Fibroblast of mammary gland (primary cell): ENCODE measurements around the gene DONSON.
"Not testable (repeated sequence)": the region's sequence is repeated elsewhere in the genome, so short reads cannot be mapped to it uniquely, and the experiment has no call there.

Source experiments
- DNase-seq: peaks from one replicate; pipeline ENCODE4 v3.0.0-alpha.2; 2010; ENCODE audit warnings: low read depth
- H3K4me3 ChIP-seq: 2 replicates; pipeline ENCODE4 v1.5.1; 2011; ENCODE audit warnings: low read depth, mild to moderate bottlenecking, low read length, moderate library complexity; ENCODE audit not compliant: control insufficient read depth
- TF ChIP-seq, protein P1 (sequence below): conservative IDR thresholded peaks from 2 replicates; pipeline ENCODE4 v1.5.1; 2011; ENCODE audit warnings: low read depth, low read length, inconsistent platforms; ENCODE audit not compliant: control insufficient read depth, insufficient read depth

Gene DONSON, protein sequence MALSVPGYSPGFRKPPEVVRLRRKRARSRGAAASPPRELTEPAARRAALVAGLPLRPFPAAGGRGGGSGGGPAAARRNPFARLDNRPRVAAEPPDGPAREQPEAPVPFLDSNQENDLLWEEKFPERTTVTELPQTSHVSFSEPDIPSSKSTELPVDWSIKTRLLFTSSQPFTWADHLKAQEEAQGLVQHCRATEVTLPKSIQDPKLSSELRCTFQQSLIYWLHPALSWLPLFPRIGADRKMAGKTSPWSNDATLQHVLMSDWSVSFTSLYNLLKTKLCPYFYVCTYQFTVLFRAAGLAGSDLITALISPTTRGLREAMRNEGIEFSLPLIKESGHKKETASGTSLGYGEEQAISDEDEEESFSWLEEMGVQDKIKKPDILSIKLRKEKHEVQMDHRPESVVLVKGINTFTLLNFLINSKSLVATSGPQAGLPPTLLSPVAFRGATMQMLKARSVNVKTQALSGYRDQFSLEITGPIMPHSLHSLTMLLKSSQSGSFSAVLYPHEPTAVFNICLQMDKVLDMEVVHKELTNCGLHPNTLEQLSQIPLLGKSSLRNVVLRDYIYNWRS

DNA sequence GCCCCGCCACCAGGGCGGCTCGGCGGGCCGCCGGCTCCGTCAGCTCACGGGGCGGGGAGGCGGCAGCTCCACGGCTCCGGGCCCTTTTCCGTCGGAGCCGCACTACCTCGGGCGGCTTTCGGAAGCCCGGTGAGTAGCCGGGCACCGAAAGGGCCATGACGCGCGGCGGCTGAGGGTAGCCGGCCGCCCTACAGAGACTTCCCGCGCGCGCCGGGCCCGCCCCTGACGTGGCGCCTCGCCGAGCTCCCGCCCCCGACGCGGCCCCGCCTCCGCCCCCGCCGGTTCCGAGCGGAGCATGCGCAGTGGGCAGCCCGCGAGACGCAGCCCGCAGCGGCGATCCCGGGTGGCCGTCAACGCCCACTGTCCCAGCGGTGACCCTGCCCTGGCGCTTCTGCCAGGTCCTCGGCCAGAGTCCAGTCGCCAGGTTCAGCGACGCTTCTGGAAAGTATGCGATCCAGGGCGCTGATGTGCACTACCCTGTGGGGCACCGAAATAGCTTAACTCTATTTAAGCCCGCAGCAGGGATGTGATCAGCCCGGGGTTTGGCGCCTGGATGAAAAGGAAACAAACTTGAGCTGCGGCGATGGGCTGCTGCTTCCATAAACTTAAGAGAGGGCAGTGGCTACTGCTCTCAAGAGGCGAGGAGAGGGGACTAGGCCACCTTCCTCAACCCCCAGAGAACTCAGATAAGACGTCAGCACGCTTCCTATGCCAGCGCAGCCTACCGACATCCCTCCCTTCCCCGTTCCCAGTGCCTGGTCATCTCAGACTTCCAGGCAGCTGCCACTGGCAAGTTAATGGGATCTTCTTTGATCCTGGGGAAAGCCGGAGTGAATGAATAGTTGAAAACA, at the start of gene DONSON:
DONSON (minus strand) TSS at position 200 of the 851 bp plus-strand sequence; CDS start at position 157, 43 bp downstream.
- DNase-seq: peak; percentile 72
- TF ChIP-seq, protein P1, sequence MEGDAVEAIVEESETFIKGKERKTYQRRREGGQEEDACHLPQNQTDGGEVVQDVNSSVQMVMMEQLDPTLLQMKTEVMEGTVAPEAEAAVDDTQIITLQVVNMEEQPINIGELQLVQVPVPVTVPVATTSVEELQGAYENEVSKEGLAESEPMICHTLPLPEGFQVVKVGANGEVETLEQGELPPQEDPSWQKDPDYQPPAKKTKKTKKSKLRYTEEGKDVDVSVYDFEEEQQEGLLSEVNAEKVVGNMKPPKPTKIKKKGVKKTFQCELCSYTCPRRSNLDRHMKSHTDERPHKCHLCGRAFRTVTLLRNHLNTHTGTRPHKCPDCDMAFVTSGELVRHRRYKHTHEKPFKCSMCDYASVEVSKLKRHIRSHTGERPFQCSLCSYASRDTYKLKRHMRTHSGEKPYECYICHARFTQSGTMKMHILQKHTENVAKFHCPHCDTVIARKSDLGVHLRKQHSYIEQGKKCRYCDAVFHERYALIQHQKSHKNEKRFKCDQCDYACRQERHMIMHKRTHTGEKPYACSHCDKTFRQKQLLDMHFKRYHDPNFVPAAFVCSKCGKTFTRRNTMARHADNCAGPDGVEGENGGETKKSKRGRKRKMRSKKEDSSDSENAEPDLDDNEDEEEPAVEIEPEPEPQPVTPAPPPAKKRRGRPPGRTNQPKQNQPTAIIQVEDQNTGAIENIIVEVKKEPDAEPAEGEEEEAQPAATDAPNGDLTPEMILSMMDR: no peak
- H3K4me3 ChIP-seq: peak within 1 kb of the TSS; percentile 80

DNA sequence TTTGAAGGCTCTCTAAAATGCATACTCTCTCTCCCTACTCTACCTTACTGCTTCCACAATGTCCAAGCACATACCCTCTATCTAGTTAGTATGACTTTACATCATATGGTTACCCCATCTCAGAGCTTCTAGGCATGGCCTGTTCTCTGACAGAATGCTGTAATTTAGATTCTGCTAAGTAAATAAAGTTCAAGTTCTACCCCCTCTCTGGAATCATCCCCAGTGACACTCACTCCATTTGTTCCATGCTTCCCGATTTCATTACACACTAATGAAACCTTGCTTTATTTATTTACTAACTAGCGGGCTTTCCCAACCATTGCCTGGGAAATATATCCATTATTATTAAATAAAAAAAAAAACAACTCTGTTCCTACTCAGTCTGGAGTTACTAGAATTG, 45.8 kb upstream of the DONSON start:
- DNase-seq: no peak
- TF ChIP-seq, protein P1: no peak
- no peak overlapping the region for H3K4me3 ChIP-seq

DNA sequence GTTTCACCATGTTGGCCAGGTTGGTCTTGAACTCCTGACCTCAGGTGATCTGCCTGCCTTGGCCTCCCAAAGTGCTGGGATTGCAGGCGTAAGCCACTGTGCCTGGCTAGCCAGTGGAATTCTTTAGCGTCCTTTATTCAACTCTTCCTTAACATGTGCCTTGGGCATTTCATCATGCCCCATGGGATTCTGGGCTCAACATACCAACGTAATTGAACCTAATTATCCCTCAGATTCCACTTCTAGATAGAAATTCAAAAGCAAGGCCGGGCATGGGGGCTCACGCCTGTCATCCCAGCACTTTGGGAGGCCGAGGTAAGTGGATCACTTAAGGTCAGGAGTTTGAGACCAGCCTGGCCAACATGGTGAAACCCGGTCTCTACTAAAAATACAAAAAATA, 37.7 kb upstream of the DONSON start:
- DNase-seq, H3K4me3 ChIP-seq: not testable (repeated sequence)

DNA sequence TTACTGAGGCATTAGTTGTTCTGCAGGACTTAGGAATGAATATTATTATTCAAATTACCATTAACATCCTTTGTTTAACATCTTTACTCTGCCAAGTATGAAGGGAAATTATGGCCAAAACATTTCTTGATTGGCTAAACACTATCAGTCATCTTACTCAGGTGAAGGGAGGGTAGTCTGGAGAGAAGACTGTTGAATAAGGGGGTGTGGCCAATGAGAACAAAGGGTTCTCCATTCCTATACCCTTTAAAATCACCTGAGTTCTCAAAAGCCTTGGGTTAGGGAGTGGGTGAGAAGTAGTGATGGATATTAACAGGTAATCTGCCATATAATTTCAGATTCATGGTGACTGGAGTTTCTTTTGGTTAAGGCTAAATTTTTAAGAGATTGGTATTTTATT, 33.8 kb upstream of the DONSON start:
- TF ChIP-seq, protein P1: no peak
- DNase-seq: no peak
- no peak overlapping the region for H3K4me3 ChIP-seq

DNA sequence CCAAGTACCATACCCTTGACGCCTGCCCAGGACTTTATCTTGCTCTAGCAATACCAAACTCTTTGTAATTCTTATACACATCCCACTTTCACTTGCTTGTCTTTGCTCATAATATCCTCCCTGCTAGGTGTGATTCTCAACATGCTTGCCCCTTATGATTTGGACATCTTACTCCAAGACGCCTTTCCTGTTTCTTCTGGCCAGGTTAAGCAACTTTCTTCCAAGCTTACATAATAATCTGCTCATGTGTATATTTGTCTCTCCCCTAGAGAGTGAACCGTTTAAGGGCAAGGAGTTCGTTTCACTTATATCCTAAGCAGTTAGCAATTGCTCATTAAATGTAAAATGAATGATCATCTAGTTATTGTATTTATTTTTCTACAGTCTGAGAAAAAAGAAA, 31.2 kb upstream of the DONSON start:
- TF ChIP-seq, protein P1: no peak
- no peak overlapping the region for H3K4me3 ChIP-seq
- no peak for DNase-seq

DNA sequence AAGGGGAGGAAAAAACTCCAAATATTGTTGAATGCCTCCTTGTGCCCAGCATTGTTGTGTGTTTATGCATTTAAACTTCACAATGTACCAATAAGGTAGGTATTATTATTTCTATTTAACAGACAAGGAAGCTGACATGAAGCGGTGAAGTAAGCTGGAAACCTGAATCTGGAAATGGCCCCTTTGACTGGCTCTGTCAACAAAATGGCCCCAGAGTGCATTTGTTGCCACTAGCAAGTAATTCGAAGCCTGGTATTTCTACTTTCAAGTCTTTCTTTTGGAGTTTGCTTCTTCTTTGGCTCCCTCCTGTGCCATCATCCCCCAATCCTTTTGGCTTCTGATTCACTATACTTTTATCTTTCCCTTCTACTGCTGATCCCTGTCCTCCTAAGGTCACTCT, 29.9 kb upstream of the DONSON start:
- DNase-seq: no peak
- no peak overlapping the region for H3K4me3 ChIP-seq

DNA sequence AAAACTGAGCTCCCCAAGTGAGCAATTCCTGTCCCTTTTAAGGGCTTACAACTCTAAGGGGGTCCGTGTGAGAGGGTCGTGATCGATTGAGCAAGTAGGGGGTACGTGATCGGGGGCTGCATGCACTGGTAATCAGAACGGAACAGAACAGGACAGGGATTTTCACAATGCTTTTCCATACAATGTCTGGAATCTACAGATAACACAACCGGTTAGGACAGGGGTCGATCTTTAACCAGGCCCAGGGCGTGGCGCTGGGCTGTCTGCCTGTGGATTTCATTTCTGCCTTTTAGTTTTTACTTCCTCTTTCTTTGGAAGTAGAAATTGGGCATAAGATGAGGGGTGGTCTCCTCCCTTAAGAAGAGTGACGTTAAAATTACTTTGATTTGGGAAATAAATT, 29.1 kb upstream of the DONSON start:
- not testable (repeated sequence) for H3K4me3 ChIP-seq, DNase-seq

More for the DNA sequence above, 29.9 kb upstream of the DONSON start:
- TF ChIP-seq, protein P1: no peak
